HG03139 (cell line): ENCODE measurements around the gene COL1A1.

Experiments
- ATAC-seq: cut with Tn5 transposase; IDR thresholded peaks from one replicate; pipeline ENCODE4 v1.9.1; 2021; ENCODE audit not compliant: unreplicated experiment

COL1A1 gene

GRCh38 chr17:50201276-50201854 lies at the start of gene COL1A1:
COL1A1 (minus strand) TSS chr17:50201631; CDS start chr17:50201513, 118 bp downstream.
- ATAC-seq: no peak

DNA sequence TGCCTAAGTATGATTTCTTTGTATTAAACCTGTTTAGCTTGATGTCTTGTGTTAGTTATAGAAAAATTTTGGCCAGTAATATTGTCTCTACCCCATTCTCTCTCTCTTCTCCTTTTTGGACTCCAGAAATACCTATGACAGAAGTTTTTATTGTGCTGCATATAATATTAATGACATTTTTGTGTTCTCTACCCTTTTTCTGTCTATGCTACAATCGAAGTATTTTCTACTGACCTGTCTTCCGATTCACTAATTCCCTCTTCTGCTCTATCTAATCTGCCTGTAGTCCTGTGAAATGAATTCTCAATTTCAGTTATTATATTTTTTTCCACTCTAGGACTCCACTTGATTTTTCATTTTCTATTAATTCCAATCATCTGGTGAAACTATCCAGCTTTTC lies 46.8 kb upstream of the COL1A1 start:
- no peak for ATAC-seq

- no peak for ATAC-seq
These were observed 43.3 kb upstream of the COL1A1 start for GRCh38 chr17:50244771-50245170.

DNA sequence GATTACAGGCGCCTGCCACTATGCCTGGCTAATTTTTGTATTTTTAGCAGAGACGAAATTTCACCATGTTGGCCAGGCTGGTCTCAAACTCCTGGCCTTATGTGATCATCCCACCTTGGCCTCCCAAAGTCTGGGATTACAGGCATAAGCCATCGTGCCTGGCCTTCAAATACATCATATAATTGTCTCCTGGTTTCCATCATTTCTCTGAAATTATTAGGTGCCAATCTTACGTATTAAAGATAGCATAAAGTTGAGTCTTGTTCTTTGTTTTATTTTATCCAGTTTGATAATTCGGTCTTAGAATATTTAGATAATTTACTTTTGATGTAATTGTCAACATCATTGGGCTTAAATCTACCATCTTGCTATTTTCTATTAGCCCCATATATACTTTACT lies 40.0 kb upstream of the COL1A1 start:
- no peak for ATAC-seq

DNA sequence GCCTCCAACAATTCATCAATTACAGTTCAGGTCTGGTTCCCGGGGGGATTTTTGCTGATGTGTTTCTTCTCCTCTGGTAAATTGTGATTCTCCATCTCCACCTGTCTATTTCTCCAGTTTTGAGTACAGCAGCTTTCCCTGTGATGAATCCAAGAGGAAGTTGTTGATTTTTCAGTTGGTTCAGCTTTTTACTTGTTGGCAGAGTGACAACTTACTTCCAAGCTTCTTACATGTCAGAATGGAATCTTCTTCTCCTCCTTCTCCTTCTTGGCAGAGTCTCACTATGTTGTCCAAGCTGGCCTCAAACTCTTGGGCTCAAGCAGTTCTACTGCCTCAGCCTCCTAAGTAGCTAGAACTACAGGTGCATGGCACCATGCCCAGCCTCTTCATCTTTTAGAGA lies 39.4 kb upstream of the COL1A1 start:
- no peak for ATAC-seq

DNA sequence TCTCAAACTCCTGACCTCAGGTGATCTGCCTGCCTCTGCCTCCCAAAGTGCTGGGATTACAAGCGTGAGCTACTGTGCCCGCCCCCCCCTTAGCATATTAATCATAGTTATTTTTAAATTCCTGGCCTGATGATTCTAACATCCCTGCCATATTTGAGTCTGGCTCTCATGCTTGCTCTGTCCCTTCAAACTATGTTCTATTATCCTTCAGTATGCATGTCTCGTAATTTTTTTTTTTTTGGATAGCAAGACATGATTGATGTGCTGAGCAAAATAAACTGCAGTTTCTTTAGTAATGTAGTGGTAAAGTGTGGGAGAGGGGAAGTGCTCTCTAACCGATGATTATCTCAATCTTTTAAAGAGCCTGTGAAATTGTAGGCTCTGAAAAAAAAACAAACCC lies 38.5 kb upstream of the COL1A1 start:
- no peak for ATAC-seq

DNA sequence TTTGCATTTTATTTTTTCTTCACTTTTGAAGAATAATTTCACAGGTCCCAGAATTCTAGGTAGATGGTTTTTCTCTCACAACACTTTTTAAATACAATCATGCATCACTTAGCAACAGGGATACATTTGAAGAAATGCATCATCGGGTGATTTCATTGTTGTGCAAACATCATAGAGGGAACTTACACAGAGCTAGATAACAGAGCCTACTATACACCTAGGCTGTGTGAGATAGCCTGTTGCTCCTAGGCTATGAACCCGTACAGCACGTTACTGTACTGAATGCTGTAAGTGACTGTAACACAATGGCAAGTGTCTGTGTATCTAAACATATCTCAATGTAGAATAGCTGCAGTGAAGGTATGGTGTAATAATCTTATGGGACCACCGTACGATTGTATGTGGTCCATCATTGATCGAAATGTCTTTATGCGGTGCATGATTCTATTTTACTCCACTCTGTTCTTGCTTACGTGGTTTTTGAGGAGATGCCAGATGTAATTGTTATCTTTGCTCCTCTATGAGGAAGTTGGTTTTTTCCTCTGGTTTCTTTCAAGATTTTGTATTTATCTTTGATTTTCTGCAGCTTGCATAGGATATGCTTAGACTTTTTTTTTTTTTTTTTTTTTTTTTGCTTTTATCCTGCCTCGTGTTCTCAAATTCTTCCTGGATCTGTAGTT lies 37.3 kb upstream of the COL1A1 start:
- no peak for ATAC-seq

GRCh38 chr17:50237901-50238300 lies 36.5 kb upstream of the COL1A1 start:
- no peak for ATAC-seq

- no peak for ATAC-seq
These were observed 33.1 kb upstream of the COL1A1 start for GRCh38 chr17:50234581-50234980.

GRCh38 chr17:50225701-50226240 lies 24.3 kb upstream of the COL1A1 start:
- ATAC-seq: no peak

DNA sequence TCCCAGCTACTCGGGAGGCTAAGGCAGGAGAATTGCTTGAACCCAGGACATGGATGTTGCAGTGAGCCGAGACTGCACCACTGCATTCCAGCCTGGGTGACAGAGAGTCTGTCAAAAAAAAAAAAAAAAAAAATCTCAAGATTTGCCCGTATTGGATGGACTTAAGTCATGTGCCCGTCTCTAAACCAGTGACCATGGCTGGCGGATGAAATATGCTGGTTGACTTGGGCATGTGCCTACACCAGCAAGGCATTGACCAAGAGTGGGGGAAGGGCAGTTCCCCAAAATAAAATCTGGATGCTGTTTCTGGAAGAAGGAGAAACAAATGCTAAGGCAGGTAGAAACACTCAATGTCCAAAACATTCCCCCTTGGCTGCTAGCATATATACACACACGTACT lies 21.5 kb upstream of the COL1A1 start:
- no peak for ATAC-seq

DNA sequence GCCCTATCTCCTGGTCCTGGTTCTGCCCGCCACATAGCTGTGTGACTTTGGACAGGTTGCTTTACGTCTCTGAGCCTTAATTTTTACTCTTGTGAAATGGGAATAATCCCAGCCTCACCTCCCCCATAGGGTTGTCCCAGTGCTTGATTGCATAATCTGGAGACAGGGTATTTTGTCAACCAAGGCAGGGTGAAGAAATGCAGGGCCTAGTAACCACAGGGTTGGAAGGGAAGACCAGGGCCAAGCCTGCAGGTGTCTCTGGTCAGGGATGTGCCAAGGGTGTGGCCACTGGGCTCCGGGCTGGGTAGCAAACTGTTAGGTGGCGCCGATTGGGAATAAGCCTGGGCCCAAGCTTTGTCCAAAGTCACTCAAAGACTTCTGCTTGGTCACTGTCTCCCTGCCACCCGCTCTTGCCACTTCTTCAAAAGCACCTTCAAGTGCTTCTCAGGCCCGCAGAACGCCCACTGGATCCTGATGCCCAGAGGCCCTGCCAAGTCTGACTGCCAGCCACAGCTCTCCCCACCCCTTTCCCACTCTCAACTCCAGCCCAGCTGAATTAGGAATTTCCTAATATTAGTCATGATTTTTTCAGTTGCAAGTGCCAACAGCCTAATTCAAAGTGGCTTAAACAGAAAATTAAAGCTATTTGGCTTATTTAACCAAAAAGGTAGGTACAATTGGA lies 20.6 kb upstream of the COL1A1 start:
- no peak for ATAC-seq

DNA sequence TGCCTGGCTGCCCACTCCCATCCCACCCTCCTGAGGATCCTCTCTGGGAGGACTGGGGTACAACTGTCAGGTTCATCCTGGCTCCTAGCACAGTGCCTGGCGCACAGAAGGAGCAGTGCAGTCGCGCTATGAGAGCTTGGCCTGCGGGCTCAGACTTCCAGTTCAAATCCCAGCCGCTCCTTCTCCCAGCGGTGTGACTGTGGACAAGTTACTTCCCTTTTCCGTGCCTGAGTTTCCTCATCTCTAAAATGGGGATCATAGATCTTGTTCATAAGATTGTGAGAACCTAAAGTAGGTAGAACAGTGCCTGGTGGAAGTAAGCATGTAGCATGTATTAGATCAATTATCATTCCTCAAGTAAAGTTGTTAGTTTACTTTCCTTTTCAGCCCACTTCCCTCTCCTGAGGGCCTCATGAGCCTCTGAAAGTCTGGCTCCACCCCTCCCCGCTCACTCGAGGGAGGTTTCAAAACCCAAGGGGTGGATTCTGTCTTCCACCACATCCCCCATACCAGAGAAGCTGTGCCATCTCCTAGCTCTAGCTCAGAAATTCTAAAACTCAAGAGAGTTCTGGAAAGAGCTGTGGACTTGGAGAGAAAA lies 19.9 kb upstream of the COL1A1 start:
- no peak for ATAC-seq

DNA sequence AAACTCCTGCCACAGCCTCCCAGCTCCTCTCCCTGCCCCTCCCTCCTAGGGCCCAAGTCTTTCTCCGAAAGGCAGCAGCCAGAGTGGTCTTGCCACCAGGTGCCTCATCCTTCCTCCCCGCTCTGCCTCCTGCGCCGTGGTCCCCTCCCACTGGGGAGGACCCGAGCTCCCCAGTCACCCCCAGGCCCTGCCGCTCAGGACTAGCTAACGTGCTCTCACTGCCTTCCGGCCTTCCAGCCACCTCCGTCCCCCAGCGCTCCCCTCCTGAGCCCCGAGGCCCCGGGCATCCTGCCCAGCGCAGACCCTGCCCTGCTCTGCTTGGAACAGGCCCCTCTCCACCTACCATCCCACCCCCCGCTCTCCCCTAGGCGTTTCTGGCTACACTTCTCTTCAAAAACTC lies 19.4 kb upstream of the COL1A1 start:
- no peak for ATAC-seq

- no peak for ATAC-seq
These were observed 18.6 kb upstream of the COL1A1 start for GRCh38 chr17:50219939-50220465.

GRCh38 chr17:50219342-50219741 lies 17.9 kb upstream of the COL1A1 start:
- ATAC-seq: no peak

- no peak for ATAC-seq
These were observed 17.4 kb upstream of the COL1A1 start for GRCh38 chr17:50218771-50219315.

DNA sequence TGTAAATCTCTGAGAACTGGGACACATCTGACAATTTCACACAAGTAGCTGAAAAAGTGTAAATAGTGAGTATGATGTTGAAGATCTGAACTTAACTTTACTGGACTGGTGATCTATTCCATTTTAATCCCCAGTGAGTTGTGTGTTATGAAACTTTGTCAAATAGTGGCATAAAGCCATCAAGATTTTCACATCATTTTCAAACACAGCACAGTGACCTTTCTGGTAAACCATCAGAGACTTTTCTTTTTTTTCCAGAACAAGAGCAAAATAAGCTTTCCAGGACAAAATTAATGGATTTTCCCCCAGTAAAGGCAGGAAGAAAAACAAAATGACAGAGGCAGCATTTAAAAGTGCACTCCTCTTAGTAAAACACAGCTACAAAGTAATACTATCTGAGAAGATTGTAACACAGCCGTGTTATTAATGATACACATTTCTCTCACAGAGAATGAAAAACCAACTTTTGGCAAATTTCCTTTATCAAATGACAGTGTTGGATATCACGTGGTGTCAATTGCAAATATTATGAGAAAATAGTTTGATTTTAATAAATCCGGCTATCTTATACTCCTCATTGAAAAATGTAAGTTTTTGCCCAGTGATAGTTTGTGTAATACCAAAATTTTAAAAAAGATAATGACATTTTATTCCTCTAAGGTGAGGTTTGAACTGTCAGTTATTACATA lies 16.8 kb upstream of the COL1A1 start:
- no peak for ATAC-seq

- no peak for ATAC-seq
These were observed 16.2 kb upstream of the COL1A1 start for GRCh38 chr17:50217591-50217990.

GRCh38 chr17:50214976-50215760 lies 13.7 kb upstream of the COL1A1 start:
- no peak for ATAC-seq
